ENCODE data around the gene CCNK. TPM values are rescaled to one million over a fixed set of nuclear protein-coding genes. Genes with fewer than 3 reads are reported as not detected.

Gene CCNK
- total and polyA plus RNA-seq, 7 experiments from 2014 or later: 16.5 to 139 (median 72.4) TPM

- Mint-ChIP-seq H3K27me3 (no peaks in the 10 kb centered on the region), H3K4me3 (no peak overlapping the region), H3K9me3 (peaks cover 0 to 1% (median 0%) of the 10 kb centered on the region in 11 donors), H3K4me1 (peaks cover 5 to 23% (median 15%) of the 10 kb centered on the region in 7 donors), H3K27ac (peak overlapping the region in 2 of 9 donors; percentile 52 to 75), H3K36me3 (no peaks in the 10 kb centered on the region)
- DNase-seq (no peak), ATAC-seq (no peak)
- no peaks in the 10 kb centered on the region for H3K27me3 ChIP-seq (ENCODE audit: control insufficient read depth in 2 of 2, insufficient read depth in 2 of 2, low read length in 2 of 2)
- ChIA-PET POLR2A (no interaction called here), CTCF (interaction anchor here (1.1 to 1.4 kb wide), 4 partner anchors 82 to 160 kb away, joined by 3 to 7 read pairs (median 4); partner anchors contain the start of gene CYP46A1)
- H3K36me3 ChIP-seq (ENCODE audit: control insufficient read depth in 2 of 3, insufficient read depth in 3 of 3, low read length in 3 of 3): no peaks in the 10 kb centered on the region
- H3K4me3 ChIP-seq (ENCODE audit: low read length): no peak overlapping the region
- intact Hi-C loops (cut with micrococcal nuclease): no loop called here
- H3K9me3 ChIP-seq (ENCODE audit: control insufficient read depth in 2 of 3, low read length in 3 of 3): no peaks in the 10 kb centered on the region
- H3K4me1 ChIP-seq (ENCODE audit: control insufficient read depth in 2 of 2, insufficient read depth in 2 of 2, low read length in 2 of 2): peaks cover 0 to 23% of the 10 kb centered on the region in 2 donors
- no peak overlapping the region for H3K27ac ChIP-seq (ENCODE audit: low read depth, low read length)
Observed at GRCh38 chr14:99523704-99524055, 42.5 kb downstream of the CCNK start.

DNA sequence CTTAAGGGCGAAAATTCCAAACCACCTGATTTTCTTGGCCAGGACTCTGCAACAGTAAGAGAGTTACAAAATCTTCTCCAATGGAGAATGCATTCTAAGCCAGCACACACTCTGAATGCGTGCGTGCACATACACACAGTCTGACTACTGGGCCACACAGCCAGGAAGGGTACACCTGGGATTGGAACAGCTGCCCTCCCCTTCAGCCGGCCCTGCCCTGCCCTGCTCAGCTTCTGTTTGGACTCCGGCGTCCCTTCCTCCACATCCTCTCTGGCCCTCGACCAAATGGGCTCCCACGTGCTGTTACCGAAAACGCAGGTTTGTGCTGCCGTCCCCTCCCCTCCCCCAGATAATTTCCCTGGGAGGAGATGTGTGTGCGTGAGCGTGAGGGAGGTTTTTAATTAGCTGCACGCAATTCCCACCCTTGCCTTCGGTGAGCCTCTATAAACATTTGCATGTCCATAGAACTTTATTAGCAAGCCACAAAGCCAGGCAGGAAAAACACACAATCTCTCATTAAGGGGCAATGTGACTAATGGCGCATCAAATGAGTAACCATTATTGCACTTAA is 43.0 kb downstream of the CCNK start:
- H3K27me3 Mint-ChIP-seq: no peaks in the 10 kb centered on the region
- no peak for DNase-seq
- peaks cover 5 to 23% (median 15%) of the 10 kb centered on the region in 7 donors for H3K4me1 Mint-ChIP-seq
- ChIA-PET POLR2A (interaction anchor here (1.0 to 2.8 kb wide), 3 partner anchors 78 to 81 kb away, joined by 4 to 17 read pairs (median 6); partner anchors contain the start of gene CCDC85C), CTCF (interaction anchor here (1.1 to 2.2 kb wide), 5 partner anchors 81 to 160 kb away, joined by 3 to 8 read pairs (median 4); partner anchors contain the start of gene CYP46A1)
- H3K9me3 ChIP-seq (ENCODE audit: control insufficient read depth in 2 of 3, low read length in 3 of 3): no peaks in the 10 kb centered on the region
- H3K4me1 ChIP-seq (ENCODE audit: control insufficient read depth in 2 of 2, insufficient read depth in 2 of 2, low read length in 2 of 2): peaks cover 0 to 23% of the 10 kb centered on the region in 2 donors
- intact Hi-C loops (cut with micrococcal nuclease): no loop called here
- no peak for ATAC-seq
- H3K27me3 ChIP-seq (ENCODE audit: control insufficient read depth in 2 of 2, insufficient read depth in 2 of 2, low read length in 2 of 2): no peaks in the 10 kb centered on the region
- H3K27ac ChIP-seq (ENCODE audit: low read depth, low read length): peak overlapping the region; percentile 66
- H3K36me3 Mint-ChIP-seq: no peaks in the 10 kb centered on the region
- peak overlapping the region in 5 of 9 donors; percentile 75 to 95 (median 91) for H3K27ac Mint-ChIP-seq
- H3K36me3 ChIP-seq (ENCODE audit: control insufficient read depth in 2 of 3, insufficient read depth in 3 of 3, low read length in 3 of 3): no peaks in the 10 kb centered on the region
- peak overlapping the region in 1 of 10 donors; percentile 69 for H3K4me3 Mint-ChIP-seq
- H3K9me3 Mint-ChIP-seq: peaks cover 0 to 1% (median 0%) of the 10 kb centered on the region in 11 donors
- no peak overlapping the region for H3K4me3 ChIP-seq (ENCODE audit: low read length)

GRCh38 chr14:99524804-99525698 is 43.8 kb downstream of the CCNK start:
- Histone ChIP-seq H3K4me1 (ENCODE audit: control insufficient read depth in 2 of 2, insufficient read depth in 2 of 2, low read length in 2 of 2) (peaks cover 0 to 23% of the 10 kb centered on the region in 2 donors), H3K36me3 (ENCODE audit: control insufficient read depth in 2 of 3, insufficient read depth in 3 of 3, low read length in 3 of 3) (no peaks in the 10 kb centered on the region), H3K4me3 (ENCODE audit: low read length) (no peak overlapping the region), H3K9me3 (ENCODE audit: control insufficient read depth in 2 of 3, low read length in 3 of 3) (no peaks in the 10 kb centered on the region), H3K27me3 (ENCODE audit: control insufficient read depth in 2 of 2, insufficient read depth in 2 of 2, low read length in 2 of 2) (no peaks in the 10 kb centered on the region), H3K27ac (ENCODE audit: low read depth, low read length) (peak overlapping the region; percentile 66)
- ChIA-PET POLR2A (interaction anchor here (0.6 to 2.8 kb wide), 4 partner anchors 77 to 90 kb away, joined by 3 to 17 read pairs (median 5); partner anchors contain the start of gene CCDC85C), CTCF (interaction anchor here (1.0 to 2.2 kb wide), 5 partner anchors 80 to 359 kb away, joined by 3 to 8 read pairs (median 3); no protein-coding TSS in a partner anchor)
- H3K9me3 Mint-ChIP-seq: peaks cover 0 to 1% (median 0%) of the 10 kb centered on the region in 11 donors
- intact Hi-C loops (cut with micrococcal nuclease): loop anchor here in 1 of 2 donors (1.0 kb wide), 1 partner anchor 80 kb away; no protein-coding TSS in a partner anchor
- no peaks in the 10 kb centered on the region for H3K36me3 Mint-ChIP-seq
- peak overlapping the region in 9 of 10 donors; percentile 69 to 84 (median 76) for H3K4me3 Mint-ChIP-seq
- peak overlapping the region; percentile 82 to 99 (median 93) for H3K27ac Mint-ChIP-seq
- H3K27me3 Mint-ChIP-seq: no peaks in the 10 kb centered on the region
- peak in 6 of 9 donors; percentile 16 to 49 (median 41) for DNase-seq
- ATAC-seq: peak; percentile 35
- H3K4me1 Mint-ChIP-seq: peaks cover 5 to 23% (median 15%) of the 10 kb centered on the region in 7 donors

DNA sequence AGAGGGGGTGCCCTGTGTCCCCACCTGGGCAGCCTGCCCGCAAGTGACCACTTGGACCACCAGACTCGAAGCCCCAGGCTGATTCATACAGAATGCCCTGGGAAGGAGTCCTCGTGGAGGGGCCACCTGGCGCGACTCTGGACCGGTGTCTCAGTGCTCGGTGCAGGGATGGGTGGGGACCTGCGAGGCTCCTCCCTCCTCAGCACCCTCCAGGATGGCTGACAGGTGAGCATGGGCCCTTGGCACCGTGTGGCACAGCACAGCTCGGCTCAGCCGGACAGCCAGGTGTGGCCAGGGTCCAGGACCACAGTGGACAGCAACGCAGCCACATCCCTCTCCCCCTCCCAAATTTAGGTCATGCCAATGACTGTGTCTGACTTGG is 44.5 kb downstream of the CCNK start:
- Mint-ChIP-seq H3K36me3 (no peaks in the 10 kb centered on the region), H3K27me3 (no peaks in the 10 kb centered on the region), H3K27ac (peak overlapping the region; percentile 32 to 99 (median 87)), H3K4me3 (peak overlapping the region in 4 of 10 donors; percentile 69 to 77 (median 76)), H3K4me1 (peaks cover 5 to 23% (median 15%) of the 10 kb centered on the region in 7 donors), H3K9me3 (peaks cover 0 to 1% (median 0%) of the 10 kb centered on the region in 11 donors)
- ChIA-PET POLR2A (interaction anchor here (0.6 to 2.8 kb wide), 3 partner anchors 78 to 89 kb away, joined by 3 to 17 read pairs (median 6); partner anchors contain the start of gene CCDC85C), CTCF (interaction anchor here (1.0 to 2.2 kb wide), 3 partner anchors 97 to 359 kb away, joined by 3 to 8 read pairs (median 3); no protein-coding TSS in a partner anchor)
- Histone ChIP-seq H3K27ac (ENCODE audit: low read depth, low read length) (peak overlapping the region; percentile 66), H3K4me1 (ENCODE audit: control insufficient read depth in 2 of 2, insufficient read depth in 2 of 2, low read length in 2 of 2) (peaks cover 0 to 23% of the 10 kb centered on the region in 2 donors), H3K27me3 (ENCODE audit: control insufficient read depth in 2 of 2, insufficient read depth in 2 of 2, low read length in 2 of 2) (no peaks in the 10 kb centered on the region), H3K4me3 (ENCODE audit: low read length) (no peak overlapping the region), H3K36me3 (ENCODE audit: control insufficient read depth in 2 of 3, insufficient read depth in 3 of 3, low read length in 3 of 3) (no peaks in the 10 kb centered on the region), H3K9me3 (ENCODE audit: control insufficient read depth in 2 of 3, low read length in 3 of 3) (no peaks in the 10 kb centered on the region)
- peak in 1 of 9 donors; percentile 20 for DNase-seq
- intact Hi-C loops (cut with micrococcal nuclease): loop anchor here in 1 of 2 donors (1.0 kb wide), 1 partner anchor 80 kb away; no protein-coding TSS in a partner anchor
- ATAC-seq: no peak

DNA sequence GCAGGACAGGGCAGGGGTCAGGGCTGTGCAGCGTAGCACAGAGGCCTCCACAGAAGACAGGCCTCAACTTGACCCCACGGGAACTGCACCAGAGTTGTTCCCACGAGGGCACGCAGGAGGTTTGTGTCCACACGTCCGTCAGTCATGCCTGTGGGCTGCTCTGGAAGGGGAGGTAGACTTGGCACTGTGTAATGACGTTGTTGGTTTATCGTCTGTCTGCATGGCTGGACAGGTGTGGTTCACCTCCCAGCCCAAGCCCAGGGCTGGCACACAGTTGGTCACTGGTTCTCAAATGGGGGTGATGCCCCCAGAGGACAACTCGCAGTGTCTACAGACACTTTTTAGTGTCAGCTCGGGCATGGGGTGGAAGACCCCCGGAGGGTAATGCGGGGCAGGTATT is 45.8 kb downstream of the CCNK start:
- Mint-ChIP-seq H3K4me1 (peaks cover 5 to 23% (median 15%) of the 10 kb centered on the region in 7 donors), H3K9me3 (peaks cover 0 to 1% (median 0%) of the 10 kb centered on the region in 11 donors), H3K4me3 (no peak overlapping the region), H3K27me3 (no peaks in the 10 kb centered on the region), H3K27ac (peak overlapping the region in 4 of 9 donors; percentile 21 to 64 (median 37)), H3K36me3 (no peaks in the 10 kb centered on the region)
- no peak overlapping the region for H3K4me3 ChIP-seq (ENCODE audit: low read length)
- H3K4me1 ChIP-seq (ENCODE audit: control insufficient read depth in 2 of 2, insufficient read depth in 2 of 2, low read length in 2 of 2): peaks cover 0 to 23% of the 10 kb centered on the region in 2 donors
- ChIA-PET CTCF (interaction anchor here (0.6 kb wide), 1 partner anchor 12 kb away, joined by 5 read pairs; no protein-coding TSS in a partner anchor), POLR2A (interaction anchor here (0.9 kb wide), 1 partner anchor 62 kb away, joined by 4 read pairs; no protein-coding TSS in a partner anchor)
- H3K9me3 ChIP-seq (ENCODE audit: control insufficient read depth in 2 of 3, low read length in 3 of 3): no peaks in the 10 kb centered on the region
- no peaks in the 10 kb centered on the region for H3K27me3 ChIP-seq (ENCODE audit: control insufficient read depth in 2 of 2, insufficient read depth in 2 of 2, low read length in 2 of 2)
- H3K36me3 ChIP-seq (ENCODE audit: control insufficient read depth in 2 of 3, insufficient read depth in 3 of 3, low read length in 3 of 3): no peaks in the 10 kb centered on the region
- intact Hi-C loops (cut with micrococcal nuclease): no loop called here
- H3K27ac ChIP-seq (ENCODE audit: low read depth, low read length): no peak overlapping the region
- no peak for ATAC-seq
- no peak for DNase-seq
